ENCODE measurements around the gene CYB5R2.
"Not testable (repeated sequence)": the region's sequence is repeated elsewhere in the genome, so short reads cannot be mapped to it uniquely, and the experiment has no call there.

Gene CYB5R2

DNA sequence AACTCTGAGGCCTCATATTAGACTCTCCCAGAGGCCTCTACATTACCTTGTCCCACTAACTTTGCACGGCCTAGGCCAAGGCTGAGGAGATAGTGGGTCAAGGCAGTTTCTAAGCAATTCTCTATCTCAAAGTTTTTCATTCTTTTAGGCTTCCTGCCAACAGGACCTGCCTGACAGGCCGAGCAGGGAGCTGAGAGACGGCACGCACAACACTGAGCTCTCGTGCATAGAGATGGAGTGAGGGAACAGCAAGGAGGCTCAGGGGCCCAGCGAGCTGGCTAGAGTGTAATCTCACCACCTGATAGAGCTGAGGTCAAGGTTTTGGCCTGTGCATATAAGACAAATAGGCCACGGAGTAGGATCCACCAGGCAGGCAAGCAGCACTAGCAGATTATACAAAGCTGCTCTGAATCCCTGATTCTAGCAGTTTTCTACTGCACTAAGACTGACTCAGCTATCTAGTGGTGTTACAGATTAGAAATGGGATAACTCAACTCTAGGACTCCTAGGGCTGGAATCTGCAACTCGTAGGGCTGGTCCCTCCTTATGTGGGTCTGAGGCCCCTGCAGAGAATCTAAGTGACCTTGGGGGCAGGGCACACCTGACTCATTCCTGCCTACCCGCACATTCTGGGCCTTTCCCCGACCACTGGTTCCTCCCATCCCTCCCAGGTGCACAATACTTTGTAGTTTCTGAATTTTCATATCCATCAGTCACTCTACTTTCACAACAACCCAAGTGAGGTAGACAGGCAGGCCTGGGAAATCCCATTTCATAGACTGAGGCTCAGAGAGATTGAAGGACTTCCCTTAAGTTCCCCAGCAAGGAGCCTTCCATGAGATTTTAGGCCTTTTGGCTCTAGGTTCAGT, 1.7 kb downstream of the CYB5R2 start:
- DNase-seq (ENCODE audit: low read depth, low spot score), result no peak
- H3K27ac ChIP-seq, result peak overlapping the region; percentile 84

DNA sequence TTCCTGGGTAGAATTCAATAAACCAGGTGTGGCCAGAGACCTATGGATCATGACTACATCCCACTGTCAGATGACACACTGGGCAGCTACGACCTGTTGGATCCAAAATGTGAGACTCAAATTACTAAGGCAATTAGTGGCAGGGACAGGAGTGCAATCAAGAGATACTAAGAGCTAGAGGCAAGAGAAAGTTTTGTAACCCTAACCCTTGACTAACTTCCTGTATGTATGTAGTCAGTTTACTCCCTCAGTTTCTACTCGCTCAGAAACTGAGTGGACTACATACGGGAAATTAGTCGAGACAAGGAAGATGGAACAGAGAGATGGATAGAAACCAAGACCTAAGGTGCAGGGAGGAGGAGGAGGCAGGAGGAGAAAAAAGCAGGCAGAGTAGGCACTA, 2.7 kb downstream of the CYB5R2 start:
- DNase-seq (ENCODE audit: low read depth, low spot score), result no peak
- peak overlapping the region; percentile 84 for H3K27ac ChIP-seq

DNA sequence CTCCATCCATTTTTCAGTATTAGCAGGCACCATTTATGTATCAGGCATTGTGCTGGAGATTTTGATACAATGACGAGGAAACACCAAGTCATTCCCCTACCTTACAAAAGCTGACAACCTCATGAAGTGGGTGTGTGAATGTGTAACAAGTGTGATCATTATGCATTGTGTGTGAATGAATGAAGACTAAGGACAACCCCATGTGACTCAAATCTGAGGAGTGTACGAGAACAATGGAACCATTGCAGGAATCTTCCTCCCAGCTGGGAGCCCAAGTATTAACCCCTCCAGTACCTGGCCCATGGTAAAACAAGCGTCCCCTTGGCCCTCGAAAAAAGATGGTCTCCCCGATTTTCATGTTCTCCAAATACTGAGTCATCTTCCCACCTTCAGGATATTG, 4.4 kb downstream of the CYB5R2 start:
- DNase-seq (ENCODE audit: low read depth, low spot score), result peak; percentile 81

DNA sequence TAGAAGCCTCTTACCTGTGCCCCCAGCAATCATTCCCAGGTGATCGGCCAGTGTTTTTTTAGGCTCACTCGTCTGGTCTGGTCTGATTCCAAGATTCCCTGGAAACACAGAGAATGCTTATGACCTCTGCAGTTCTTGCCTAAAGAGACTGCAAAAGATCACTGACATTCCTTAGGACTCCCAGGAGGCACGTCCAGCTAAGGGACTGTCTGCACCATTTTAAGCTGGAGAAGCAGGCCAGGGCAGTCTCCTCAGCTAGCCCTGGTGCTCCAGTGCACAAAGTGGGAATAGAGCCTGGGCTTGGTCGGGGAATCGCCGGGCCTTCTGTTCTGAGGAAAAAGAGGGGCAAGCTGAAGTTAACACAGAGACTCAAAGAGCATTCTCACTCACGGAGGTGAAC, 4.8 kb downstream of the CYB5R2 start:
- no peak for DNase-seq (ENCODE audit: low read depth, low spot score)
- H3K27ac ChIP-seq, result peak overlapping the region; percentile 84

More for the DNA sequence above, 4.4 kb downstream of the CYB5R2 start:
- peak overlapping the region; percentile 84 for H3K27ac ChIP-seq

DNA sequence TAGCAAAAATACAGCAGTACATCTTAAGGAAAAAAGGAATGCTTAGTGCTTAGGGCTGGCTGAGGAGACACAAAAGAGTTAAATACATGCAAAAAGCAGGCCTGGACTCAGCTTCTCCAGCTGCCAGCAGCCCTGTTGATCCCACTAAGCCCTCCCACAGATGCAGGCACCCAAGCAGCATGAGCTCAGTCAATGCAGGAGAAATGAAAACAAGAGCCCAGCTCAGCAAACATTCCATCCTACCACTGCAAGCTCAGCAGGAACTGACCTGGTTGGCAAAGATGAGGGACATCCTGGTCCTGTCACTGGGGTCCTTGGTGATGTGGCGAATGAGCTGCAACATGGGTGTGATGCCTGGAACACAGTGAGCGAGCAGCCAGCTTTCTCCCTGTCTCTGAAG, 5.8 kb downstream of the CYB5R2 start:
- H3K27ac ChIP-seq, result no peak overlapping the region
- DNase-seq (ENCODE audit: low read depth, low spot score), result no peak

DNA sequence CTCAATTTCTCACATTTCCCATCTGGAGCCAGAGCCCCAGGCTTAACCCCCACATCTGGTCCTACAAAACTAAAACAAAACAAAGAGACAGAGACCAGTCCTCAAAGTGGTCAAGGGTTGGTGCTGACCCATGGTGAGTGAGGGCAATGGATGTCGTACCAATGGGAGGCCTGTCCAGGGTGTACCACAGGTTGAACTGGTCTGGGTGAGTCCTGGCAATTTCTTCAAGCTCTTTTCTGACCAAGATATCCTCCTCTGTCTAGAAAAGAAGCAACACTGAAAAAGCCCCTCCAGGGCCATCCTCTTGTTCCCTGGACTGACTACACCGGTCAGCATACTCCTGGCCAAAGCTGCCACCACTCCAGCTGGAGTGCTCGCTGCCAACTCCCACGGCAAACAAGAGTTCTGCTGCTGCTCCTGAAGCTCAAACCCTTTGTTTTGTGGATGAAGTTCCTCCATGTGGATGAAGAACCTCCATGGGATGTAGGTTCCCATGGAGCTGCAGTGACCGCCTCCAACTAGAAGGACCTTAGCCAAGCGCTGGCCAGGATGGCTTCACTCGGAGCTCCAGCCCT, 6.9 kb downstream of the CYB5R2 start:
- no peak for DNase-seq (ENCODE audit: low read depth, low spot score)
- no peak overlapping the region for H3K27ac ChIP-seq

DNA sequence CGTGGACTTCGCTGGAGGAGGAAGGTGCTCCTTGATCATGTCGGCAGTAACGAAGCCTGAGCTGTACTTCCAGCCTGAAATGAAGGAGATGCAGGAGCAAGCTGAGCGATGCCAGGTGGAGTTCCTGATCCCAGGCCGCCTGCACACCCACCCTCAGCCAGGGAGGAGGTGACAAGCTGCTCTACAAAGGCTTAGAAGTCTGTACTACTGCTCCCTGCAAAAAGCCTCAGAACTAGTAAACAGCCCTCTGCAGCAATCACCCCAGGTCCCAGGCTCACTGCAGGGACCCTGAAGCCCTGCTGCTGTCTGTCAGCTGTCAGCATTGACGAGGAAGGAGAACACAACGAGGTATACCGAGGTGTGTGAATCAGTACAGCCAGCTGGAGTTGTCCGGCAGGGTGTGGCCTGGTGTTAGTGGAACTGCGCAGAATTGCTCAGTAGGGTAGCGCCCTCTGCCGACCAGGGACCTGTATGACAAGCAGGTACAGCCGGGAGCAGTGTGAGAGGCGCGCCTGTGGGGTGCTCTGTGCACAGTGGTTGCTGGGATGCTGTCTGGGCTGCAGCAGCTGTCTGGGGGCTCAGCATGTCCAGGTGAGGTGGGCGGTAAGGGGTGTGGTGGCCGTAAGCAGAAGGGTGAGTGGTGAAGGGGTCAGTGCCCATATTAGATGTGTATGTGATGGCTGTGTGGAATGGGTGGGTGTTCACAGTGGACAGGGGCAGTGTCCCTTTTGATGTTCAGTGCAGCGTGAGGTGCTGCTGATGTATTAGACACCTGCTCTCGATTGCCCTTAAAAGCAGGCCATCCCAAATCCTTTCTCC, 7.6 kb downstream of the CYB5R2 start:
- H3K27ac ChIP-seq, result no peak overlapping the region
- no peak for DNase-seq (ENCODE audit: low read depth, low spot score)

DNA sequence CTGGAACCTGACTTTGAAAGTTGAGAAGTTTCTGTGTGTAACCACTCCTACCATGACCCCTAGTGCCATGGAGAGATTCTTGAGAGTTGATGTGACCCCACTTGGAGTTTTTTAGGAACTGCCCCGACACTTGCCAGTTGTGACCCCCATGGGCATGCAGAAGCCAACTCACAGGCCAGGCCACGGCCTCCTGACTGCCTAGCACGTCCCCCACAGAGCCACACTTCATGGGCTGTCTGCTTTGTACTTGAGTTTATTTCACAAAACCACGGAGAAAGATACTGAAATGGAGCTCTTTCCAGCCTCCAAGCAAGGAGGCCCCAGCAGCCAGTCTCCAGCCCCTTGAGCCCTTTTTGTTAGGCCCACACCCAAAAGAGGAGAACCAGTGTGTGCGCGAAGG, 8.4 kb downstream of the CYB5R2 start:
- no peak for DNase-seq (ENCODE audit: low read depth, low spot score)
- H3K27ac ChIP-seq, result no peak overlapping the region

DNA sequence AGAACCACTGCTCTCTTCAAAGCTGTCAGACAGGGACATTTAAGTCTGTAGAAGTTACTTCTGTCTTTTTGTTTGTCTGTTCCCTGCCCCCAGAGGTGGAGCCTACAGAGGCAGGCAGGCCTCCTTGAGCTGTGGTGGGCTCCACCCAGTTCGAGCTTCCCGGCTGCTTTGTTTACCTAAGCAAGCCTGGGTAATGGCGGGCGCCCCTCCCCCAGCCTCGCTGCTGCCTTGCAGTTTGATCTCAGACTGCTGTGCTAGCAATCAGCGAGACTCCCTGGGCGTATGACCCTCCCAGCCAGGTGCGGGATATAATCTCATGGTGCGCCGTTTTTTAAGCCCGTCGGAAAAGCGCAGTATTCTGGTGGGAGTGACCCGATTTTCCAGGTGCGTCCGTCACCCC, 9.8 kb downstream of the CYB5R2 start:
- not testable (repeated sequence) for DNase-seq (ENCODE audit: low read depth, low spot score); H3K27ac ChIP-seq

DNA sequence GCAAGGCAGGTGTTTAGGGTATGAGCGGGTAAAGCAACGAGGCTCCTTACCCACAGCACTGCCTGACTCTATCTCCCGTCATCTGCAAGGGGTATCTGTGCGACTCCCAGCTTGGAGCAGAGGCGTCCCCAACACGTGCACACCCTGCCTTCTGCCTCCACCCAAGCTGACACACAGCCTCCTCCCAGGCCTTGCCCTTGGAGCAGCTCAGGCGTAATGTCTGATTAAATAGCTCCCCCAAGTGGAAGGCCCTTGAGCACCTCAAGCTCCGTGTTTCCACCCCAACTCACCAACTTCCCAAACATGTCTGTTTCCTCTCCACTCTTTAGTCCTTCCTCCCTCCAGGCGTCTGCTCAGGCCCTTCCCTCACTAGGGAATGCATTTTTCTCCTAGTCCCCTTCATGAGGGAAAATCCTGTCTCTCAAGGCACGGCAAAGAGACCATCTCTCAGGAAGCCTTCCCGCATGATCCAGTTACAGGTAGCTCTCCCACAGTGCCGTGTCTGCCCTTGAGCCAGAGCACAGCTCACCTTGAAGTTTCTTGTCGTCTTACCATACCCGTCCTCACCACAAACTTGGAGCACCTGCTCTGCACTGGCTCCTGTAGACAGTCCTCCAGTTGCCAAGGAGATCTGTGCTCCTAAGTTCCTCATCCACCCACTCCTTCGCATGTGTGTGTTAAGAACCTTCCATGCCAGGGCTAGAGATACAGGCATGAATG, 15.8 kb downstream of the CYB5R2 start:
- no peak overlapping the region for H3K27ac ChIP-seq
- no peak for DNase-seq (ENCODE audit: low read depth, low spot score)

DNA sequence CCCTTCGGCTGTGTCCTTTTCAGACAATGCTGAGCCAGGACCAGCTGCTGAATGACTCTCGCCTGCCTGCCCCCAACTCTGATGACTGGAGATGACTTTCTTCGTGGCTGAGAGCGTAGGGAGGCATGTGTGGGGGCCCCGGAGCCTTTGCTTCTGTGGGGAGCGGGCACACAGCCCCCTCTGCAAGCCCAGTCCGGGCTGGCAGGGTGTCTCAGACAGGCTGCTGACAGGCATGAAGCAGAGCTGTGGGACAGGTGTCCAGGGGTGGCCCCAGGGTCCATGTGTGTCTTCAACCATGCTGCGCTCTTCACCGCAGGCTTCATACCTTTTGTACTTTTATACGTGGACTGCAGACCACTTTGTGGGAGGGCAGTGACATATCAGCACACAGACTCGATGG, 16.6 kb downstream of the CYB5R2 start:
- DNase-seq (ENCODE audit: low read depth, low spot score), result no peak
- H3K27ac ChIP-seq, result no peak overlapping the region

DNA sequence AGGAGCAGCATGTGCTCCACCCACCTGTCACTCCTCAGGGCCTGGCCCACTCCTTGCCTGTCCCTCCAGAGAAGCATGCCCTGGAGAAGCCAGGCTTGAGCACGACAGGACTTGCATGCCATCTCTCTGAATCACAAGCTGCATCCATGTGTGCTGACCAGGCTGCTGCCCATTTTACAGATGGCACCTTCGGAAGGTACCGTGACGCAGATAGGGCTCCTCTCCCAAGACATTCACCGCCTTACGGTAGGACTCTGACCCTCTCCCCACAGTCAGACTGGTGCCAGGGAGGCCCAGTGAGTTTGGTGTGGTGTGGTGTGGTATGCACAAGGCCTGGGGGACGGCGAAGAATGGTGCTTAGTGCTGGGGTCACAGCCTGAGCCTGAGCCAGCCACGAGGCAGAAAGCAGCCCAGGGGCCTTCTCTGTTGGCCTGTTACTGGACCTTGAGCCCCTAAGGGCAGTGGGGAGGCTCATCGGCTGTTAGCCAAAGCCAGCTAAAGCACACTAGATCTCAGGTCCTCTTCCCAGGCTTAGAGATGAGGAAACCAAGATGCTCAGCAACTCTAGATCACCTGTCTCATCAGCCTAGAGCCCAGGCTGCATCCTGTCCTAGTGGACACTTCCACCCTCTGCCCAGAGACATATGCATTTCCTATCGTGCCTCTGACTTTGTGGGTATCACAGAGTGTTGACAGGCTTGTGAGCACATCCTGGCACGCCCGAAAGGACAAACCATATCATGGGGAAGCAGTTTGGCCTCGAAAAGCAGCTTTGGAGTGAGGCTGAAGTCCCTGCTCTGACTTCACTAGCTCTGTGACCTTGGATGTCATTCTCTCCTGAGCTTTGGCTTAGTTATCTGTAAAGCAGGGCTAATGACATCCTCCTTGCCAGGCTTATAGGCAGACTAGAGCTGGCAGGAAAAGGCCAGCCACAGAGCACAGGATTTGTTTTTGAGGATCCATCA, 17.8 kb downstream of the CYB5R2 start:
- no peak for DNase-seq (ENCODE audit: low read depth, low spot score)
- H3K27ac ChIP-seq, result no peak overlapping the region

DNA sequence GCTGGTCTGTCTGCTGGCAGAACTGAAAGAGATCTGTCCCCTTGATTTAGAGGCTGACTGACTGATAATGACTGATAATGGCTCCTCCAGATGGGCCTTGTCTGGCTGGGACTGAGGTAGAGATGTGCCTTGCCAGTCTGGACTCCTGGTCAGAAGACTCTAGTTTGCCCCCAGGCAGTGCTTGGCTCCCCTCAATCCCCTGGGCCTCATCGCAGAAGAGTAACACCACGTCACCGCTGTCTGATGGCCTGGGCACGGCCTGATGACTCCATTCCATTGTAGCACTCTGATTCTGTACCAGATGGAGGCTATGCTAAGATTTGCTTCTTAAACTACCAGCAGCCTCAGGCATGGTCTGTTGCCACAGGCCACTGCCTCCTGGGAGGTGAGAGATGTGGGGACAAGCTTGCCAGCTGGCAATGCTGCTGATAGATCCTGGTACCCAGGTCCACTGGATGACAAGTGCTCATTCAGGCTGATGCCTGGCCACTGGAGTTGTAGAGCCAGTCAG, 19.1 kb downstream of the CYB5R2 start:
- H3K27ac ChIP-seq, result no peak overlapping the region
- no peak for DNase-seq (ENCODE audit: low read depth, low spot score)

DNA sequence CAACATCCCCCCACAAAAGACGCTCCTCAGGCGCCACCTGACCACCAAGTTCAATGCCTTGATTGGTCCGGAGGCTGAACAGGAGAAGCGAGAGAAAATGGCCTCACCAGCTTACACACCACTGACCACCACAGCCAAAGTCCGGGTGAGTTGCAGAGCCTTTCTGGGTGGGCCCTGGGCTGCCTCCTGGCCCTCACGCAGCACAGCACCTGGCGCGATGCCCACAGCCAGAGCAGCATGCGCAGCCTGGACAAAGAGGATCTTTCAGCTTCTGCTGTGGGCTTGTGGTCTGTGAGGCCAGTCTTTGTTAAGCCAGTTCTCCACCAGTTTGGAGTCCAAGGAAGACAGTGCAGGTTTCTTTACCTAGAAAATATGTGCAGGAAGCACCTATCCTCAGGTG, 21.6 kb downstream of the CYB5R2 start:
- H3K27ac ChIP-seq, result no peak overlapping the region
- no peak for DNase-seq (ENCODE audit: low read depth, low spot score)

DNA sequence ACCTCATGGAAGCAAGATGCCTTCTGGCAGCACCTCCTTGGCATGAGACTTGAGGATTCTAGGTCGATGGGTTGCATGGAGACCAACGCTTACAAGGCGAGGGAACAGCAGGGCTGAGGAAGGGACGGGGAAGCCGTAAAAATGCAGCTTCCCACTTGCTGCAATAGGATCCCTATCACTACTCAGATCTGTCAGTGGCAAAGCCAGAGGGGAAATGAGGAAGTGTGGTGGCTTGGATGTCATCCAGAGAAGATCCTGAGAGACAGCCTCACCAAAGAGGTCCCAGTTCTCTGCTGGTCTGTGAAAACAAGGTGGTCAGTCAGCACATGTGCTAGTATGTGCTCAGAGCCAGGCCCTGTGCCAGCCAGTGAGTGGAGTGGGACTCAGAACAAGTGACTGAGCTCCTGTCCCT, 22.2 kb downstream of the CYB5R2 start:
- DNase-seq (ENCODE audit: low read depth, low spot score), result no peak
- no peak overlapping the region for H3K27ac ChIP-seq

DNA sequence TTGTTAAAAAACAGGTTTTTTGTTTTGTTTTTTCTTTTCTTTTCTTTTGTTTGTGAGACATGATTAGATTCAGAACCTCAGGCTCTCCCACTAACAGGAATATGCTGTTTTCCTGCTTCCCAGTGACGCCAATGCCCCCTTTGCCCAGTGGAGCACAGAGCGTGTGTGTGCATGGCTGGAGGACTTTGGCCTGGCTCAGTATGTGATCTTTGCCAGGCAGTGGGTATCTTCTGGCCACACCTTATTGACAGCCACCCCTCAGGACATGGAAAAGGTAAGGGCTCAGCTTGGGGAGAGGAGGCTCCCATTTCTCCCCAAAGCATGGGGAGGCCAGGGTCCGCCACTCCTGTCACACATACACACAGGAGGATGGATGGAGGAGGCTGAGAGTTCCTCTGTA, 25.0 kb downstream of the CYB5R2 start:
- DNase-seq (ENCODE audit: low read depth, low spot score), result no peak
- H3K27ac ChIP-seq, result no peak overlapping the region

DNA sequence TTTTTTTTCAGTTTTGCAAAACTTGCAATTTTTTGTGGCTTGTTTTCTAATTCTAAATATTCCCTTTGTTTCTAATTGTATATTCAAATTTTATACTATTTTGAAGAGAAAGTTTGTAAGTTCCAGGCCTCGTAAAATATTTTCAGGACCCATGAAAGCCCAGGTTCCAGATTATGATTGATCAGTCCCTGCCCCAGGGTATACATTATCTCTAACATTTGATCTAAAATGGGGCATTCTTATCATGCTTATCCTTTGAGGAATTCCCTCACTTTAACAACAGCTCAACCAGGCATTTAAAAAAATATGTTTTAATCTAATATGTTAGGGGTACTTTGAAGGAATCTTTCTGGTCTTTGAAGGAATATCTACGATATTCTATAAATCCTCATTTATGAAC, 26.4 kb downstream of the CYB5R2 start:
- no peak overlapping the region for H3K27ac ChIP-seq
- DNase-seq (ENCODE audit: low read depth, low spot score), result no peak

DNA sequence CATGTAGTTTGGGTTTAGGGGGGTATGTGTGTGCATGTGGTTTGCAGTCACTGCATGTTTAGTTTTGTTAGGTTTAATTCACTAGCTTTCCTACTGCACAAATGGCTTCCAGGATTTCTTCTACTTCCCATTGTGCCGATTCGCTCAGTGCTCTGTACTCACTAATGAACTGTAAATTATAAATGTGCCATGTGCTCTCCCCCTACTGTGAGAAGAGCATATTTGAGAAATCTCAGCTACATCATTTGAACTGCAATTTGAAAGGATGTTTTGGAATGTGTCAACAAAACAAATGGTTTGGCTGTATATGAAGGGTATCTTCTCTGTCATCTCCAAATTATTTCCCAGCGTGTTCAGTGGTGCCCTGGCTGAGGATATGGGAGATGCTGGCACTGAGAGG, 28.1 kb downstream of the CYB5R2 start:
- no peak for DNase-seq (ENCODE audit: low read depth, low spot score)
- no peak overlapping the region for H3K27ac ChIP-seq

DNA sequence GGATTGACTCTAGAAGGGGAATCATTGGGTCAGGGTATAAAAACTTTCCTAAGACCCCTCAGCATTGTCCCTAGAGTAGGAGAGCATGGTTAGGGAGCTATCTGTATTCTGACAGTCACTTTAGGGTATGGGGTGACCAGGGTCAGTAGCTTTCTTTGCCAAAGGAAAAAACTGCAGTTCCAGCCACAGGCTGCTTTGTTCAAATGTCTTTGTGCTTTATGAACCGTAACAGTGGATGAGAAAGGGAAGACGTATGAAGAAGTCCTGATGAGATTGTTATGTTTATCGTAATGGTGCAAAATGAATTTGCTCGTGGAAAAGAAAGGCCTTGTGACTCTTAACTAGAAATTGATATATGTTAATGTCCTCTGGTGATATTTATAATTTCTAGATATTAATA, 30.0 kb downstream of the CYB5R2 start:
- no peak for DNase-seq (ENCODE audit: low read depth, low spot score)

More for the DNA sequence above, 30.0 kb downstream of the CYB5R2 start:
- H3K27ac ChIP-seq, result no peak overlapping the region
